Stimulated activated CD4-positive, alpha-beta T cell treated with anti-CD3 and anti-CD28 coated beads, Interleukin-4, amount 100 ng/mL, for 48 hours (primary cell): Measurements from ENCODE around the gene PRDX3.
"Not testable (repeated sequence)": the region's sequence is repeated elsewhere in the genome, so short reads cannot be mapped to it uniquely, and the experiment has no call there.

Source experiments
- DNase-seq, 2 donors: peaks; one replicate each; pipeline ENCODE4 v3.0.0-alpha.2; 2020; ENCODE audit warnings: low read depth in 2 of 2

Gene PRDX3

DNA sequence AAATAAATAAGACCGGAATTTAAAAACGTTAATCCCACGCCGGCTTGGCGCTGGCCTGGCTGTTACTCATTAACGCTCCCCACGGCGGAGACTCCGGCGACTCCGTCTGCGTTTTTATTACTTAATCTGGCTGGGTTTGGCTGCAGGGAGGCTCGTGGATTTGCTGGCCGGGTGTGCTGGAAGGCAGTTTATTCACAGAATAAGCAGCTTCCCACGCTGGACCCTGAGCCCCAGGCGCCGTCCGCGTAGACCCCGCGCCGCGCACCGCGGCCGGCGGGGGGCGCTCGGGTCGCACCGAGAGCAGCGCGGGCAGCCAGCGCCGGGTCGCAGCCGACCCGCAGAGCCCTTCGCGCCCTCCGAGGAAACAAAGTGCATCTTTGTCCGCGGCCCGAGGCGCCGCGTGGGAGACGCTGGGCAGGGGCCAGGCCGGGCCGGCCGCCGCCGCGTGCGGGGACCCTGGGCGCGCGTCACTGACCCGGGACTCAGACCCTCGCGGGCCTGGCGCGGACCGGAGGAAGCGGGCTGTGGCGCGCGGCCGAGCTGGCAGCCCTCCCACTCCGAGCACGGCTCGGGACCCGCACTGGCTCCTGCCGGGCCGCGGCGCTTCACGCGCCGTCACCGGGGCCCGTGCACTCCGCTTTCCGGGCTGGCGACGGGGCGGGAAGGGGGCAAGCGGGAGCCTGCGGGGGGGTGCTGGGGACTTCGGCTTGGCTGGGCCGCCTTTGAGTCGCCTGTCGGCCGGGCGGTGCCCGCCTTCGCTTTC lies 28.2 kb upstream of the PRDX3 start:
- peak; percentile 51 to 60 for DNase-seq

DNA sequence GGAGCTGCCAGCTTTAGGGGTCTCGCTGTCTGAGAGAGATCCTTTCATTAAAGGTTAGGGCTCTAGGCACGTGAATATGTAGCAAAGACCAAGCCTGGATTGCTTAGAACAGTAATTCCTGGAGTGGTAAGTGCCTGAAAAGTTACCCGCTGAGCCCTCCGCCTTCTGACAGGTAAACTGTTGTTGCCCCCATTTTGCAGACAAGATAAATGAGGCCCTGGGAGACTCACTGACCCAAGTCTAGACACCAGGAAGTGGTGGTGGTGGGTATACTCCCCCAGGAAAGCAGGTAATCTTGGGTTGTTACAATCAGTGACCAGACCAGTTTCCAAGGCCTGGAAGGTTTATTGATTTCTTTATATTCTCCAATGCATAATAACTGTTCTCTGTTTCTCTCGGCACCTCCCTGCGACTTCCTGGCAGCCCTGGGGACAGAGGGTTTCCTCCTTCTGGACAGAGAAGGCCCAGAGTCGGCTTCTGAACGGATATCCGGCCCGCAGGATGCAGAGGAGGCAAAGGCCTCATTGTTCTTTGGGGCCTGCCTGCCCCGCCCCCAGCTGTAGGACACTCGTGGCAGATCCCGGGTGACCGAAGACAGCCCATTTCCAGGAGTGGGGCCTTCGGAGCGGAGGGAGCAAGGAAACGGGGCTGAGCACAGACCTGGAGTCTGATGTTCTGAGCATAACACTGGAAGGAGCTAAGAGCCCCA lies 27.4 kb upstream of the PRDX3 start:
- peak in 1 of 2 donors; percentile 20 for DNase-seq

DNA sequence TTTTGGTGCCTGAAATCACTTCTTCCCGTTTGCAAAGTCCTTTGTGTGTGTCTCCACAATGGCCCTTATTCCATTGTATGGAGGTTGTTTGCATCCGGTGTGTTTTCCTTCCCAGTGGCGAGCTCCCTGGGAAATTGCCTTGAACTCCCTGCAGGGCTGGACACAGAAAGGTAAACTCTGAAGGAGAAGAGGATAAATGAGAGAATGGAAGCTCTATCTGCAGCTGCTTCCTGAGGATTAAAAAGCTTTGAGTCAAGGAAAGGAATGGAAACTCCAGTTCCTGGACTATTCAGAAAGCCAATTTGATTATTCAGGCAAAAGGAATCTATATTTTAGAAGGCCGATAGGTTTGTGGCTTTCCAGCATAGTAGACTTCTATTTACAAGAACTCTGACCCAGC lies 24.4 kb upstream of the PRDX3 start:
- no peak for DNase-seq

DNA sequence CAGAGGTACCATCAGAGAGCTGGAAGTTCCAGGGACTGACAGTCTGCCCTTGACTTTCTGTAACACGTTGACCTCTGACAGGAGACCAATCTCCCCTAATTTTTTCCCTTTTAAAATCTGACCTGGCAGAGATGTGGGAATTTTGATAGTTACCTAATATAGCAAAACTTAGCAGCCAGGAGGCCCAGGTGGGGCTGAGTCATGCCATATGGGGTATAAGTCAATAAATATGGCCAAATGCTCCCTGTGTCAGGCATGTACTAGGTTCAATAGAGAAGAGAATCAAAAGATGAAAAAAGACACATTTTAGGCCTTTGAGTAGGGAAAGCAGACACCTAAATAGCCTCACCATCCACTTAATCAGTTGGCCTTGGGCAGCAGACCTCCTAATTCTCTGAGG lies 22.6 kb upstream of the PRDX3 start:
- DNase-seq, result no peak

DNA sequence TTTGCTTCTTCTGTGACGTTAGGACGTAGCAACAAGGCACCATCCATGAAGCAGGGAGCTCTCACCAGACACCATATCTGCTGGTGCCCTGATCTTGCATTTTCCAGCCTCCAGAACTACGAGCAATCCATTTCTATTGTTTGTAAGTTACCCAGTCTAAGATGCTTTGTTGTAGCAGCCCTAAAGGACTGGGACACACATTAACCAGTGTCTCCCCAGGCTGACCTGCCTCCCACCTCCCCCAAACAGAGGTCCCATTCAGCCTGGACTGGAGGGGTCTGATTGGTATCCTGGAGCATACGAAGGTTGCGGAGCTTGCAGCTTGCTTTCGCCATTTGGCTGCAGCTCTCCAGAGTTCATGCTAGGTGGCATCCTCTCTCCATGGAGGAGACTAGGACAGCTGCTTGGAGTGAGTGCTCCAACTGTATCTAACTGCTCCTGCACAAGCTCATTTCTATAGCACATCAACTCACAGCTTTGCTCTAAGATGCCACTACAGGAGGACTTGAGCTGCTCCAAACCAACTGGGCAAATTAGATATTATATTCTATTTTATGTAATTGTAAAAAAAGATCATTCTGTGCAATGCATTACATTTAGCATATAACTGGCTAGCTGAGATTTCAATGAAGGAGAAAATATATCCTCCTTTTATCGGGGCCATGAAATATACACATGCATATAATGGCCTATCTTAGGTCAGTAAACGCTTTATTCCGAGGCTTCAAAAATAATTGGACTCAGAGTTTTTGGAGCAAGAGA lies 20.8 kb upstream of the PRDX3 start:
- no peak for DNase-seq

DNA sequence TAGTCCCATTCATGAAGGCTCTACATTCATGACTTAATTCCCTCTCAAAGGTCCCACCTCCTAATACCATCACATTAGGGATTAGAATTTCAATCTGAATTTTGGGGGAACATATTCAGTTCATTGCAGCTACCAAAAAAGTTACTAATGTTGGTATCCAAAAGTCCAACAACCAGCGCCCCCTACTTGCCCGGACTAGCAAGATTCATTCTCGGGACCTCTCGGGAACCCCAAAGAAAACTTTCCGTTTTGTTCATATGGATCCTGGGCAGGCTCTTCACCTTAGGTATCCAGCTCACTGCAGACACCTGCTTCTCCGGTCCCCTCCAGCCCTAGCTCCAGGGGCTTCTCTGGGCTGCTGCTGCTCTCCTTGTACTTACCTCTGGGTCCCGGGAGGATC lies 19.8 kb upstream of the PRDX3 start:
- no peak for DNase-seq

DNA sequence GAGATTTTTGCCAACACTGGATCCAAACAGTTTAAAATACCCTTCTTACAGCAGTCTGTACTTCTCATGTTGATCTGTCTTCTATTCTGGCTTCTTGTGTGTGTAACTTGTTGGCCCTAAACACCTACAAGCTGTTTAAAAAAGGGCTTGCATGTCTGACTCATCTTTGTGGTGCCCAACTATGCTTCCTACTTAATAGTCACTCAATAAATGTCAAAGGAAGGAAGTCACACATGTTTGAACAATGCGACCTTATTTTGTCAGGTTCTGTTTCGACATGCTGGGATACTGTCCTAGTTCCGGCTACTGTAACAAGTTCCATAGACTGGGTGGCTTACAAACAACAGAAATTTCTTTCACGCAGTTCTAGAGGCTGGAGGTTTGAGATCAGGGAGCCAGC lies 19.3 kb upstream of the PRDX3 start:
- DNase-seq, result no peak

DNA sequence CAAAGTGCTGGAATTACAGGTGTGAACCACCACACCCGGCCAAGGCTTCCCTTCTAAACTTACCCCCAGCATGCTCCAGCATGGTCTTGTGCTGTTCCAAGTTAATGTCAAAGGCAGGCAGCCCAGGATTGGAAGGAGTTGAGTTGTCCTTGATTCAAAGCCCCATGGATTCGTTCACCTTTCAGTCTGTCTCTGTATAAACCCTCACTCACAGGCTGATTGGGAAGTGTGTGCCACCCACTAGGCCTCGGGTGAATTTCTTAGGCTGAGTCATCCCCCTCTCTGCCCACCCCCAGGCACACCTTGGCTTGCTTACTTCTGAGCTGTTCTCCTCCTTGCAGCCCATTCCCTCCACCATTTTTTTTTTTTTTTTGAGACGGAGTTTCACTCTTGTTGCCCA lies 13.3 kb upstream of the PRDX3 start:
- DNase-seq, result no peak

DNA sequence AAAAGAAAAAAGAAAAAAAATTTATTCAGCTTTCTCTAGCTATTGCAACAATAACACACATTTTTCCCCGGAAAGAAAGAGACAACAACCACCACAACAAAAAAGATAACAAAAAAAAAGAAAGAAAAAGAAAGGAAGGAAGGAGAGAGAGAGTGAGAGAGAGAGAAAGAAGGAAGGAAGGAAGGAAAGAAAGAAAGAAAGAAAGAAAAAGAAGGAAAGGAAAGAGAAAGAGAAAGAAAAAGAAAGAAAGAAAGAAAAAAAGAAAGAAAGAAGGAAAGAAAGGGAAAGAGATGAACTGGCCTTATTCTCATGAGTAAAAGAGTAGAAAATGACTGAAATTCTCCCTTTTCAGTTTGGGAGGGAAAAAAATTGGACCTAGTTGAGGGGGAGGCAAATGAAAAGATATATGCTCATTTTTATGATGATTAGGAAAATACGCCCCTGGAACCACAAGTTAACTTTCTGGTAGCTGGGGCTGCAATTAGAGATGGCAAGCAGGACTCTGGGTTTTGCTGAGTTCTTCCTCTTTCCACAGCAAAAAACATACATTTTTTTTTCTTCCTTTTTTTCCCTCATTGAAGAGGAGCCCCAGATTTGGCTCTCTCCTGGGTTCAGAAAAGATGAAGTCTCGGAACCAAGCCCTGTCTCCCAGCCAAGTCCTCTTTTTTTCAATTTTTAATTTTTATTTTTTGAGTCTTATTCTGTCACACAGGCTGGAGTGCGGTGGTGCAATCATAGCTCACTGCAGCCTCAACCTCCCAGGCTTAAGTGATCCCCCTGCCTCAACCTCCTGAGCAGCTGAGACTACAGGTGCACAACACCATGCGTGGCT lies 12.6 kb upstream of the PRDX3 start:
- no peak for DNase-seq

DNA sequence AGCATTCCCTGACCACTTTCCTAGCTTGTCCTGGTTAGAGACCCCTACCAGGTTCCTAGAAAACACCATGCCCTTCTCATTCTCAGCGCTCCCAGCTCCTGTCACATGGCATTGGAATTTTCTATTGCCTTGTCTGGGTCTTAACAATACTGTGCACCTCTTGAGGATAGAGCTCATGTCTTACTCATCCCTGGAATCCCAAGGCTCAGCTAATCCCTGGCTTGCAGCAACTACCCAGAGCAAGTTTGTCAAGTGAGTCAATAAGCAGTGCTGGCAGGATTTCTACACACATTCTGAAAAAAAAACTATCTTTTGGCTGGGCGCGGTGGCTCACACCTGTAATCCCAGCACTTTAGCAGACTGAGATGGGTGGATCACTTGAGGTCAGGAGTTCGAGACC lies 11.7 kb upstream of the PRDX3 start:
- no peak for DNase-seq

DNA sequence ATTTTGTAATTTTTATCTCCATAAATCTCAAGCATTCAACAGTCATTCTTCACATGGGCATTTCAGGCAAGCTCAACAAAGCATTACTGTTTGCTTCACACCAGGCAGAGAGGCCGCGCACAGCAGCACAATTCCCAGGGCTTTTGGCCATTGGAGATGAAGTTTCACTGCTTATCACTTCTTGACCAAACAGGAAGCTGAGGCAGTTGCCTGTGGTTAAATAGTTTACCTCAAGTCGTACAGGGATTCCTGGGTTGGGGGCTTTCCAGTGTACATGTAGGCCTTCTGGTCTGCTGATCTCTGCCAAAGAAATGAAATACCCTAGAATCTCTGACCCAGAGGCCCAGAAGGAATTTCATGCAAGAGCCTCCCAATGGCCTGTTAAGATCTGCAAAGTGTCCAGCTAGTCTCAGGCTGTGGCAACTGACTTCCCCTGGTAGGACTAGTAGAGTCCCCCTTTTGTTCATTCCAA lies 11.2 kb upstream of the PRDX3 start:
- DNase-seq, result no peak

DNA sequence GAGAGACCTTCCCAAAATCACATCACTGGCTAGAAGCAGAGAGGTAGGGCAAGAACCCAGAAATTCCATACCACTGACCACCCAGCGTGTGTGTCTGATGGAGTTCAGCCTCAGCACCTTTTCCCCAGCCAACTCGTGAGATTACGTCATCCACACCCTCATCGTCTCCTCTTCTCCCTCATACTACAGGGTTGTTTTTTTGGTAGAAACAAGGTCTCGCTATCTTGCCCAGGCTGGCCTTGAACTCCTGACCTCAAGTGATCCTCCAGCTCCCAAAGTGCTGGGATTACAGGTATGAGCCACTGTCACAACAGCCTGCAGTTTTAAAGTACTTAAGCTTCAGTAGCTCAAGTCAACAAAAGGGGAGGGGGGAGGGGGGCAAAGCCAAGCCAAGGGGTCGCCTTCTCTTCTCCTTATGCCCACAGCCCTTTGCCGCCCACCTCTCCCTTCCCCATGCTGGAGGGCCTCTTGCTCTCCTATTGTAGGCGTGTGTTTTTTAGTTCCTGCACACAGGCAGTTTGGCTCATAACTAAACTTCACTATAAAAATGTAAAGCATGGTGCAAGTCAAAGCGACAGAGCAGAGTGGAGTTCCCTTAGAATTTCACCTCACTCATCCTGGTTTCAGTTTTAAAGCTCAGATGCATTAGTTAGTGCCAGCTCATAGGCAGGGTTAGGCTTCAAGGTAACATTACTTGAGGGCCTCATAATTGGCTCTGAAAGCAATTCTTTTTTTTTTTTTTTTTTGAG lies 5.2 kb upstream of the PRDX3 start:
- DNase-seq, result no peak

DNA sequence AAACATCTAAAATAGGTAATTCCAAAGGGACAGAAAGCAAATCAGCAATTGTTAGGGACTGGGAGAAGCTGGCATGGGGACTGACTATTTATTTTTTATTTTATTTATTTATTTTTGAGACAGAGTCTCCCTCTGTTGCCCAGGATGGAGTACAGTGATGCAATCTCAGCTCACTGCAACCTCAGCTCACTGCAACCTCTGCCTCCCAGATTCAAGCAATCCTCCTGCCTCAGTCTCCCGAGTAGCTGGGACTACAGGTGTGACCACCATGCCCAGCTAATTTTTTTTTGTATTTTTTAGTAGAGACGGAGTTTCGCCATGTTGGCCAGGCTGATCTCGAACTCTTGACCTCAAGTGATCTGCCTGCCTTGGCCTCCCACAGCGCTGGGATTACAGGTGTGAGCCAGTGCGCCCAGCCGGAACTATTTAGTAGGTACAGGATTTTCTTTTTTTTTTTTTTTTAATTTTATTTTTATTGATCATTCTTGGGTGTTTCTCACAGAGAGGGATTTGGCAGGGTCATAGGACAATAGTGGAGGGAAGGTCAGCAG lies 2.3 kb upstream of the PRDX3 start:
- not testable (repeated sequence) for DNase-seq

DNA sequence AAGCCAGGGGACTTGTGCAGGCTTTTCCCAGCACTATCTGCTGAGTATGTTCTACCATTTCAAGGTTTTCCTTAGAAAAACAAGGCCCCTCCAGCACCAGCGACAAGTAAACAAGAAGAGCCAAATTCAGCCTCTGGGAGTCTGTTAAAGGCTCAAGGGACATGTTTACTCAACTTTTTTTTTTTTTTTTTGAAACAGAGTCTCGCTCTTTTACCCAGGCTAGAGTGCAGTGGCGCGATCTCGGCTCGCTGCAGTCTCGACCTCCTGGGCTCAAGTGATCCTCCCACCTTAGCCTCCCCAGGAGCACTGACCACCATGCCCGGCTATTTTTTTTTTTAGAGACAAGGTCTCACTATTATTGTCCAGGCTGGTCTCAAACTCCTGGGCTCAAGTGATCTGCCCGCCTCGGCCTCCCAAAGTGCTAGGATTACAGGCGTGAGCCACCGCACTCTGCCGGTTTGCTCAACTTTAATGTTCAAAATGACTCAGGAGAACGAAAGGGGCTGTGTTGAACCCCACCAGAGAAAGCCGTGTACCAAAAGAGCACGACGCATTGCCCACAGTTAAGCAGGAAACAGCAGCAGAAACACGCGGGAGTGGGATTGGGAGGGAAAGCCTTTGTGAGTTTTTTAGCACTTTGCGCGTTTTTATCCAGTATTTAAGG lies 772 bp downstream of the PRDX3 start:
- peak; percentile 28 to 33 for DNase-seq

DNA sequence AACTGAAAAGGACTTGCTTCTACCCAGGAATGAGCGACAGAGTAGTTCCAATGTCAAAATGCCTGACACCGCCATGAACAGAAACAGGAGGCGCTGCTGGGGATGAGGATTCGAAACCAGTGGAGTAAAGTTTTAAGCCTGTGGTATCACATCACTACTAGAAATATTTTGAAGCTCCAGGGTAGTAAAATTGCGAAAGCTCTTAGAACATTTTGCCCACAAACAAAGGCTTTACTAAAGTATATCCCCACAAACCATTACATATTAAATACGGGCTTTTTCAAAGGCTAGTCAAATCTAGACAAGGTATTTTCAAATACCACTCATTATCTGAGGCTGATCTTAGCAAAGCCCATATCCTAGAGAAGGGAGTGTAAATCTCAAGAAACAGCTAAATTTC lies 2.4 kb downstream of the PRDX3 start:
- no peak for DNase-seq

DNA sequence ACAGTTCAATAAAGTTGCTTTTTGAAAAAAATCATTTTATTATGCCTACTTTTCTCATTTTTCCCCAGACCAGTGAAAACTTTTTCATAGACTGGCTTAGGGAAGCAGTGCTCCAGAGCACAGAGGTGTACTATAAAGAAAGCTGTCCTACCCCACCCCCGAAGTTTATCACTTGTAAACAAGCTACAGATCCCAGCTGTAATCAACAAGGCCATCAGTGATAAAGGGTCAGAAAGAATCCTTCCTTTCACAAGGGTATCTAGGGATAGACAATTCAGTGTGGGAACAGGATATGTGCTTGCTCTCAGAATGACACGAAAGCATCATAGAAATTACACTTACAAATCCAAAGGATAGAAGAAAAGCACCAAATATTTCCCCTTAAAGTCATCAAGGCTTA lies 4.5 kb downstream of the PRDX3 start:
- DNase-seq, result no peak

DNA sequence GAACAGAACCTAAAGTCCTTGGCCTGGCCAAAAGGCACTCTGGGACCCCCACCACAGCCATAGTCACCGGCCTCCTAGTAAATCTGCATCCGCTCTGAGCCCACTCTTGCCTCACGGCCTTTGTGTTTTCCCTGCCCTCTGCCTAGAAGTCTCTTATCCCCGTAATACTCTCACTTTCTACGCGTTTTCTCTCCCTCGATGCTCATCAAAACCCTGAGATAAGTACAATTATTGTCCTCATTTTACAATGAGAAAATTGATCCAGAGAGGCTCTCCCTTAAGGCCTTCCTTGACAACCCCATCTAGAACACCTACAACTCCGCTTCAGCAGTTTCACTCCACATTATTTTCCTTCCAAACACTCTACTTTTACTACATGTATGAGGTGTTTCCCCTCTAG lies 11.6 kb downstream of the PRDX3 start:
- no peak for DNase-seq

DNA sequence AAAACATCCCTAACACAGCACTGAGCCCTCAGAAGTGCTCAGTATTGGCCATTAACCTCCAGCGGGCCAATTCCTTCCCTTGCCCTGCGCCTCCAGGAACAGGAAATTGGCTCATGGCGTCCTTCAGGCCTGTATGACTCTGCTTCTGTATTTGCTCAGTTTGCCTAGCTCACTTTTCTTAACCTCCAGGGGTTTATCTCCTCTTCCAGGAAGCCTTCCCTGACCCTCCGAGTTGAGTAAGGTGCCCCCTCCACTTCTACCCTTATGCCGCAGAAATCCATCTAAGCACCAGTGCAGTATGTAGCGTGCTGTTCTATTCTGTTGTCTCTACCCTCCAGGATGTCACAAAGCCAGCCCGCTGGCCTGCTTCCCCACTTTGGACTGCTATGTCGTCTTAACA lies 12.0 kb downstream of the PRDX3 start:
- DNase-seq, result no peak

DNA sequence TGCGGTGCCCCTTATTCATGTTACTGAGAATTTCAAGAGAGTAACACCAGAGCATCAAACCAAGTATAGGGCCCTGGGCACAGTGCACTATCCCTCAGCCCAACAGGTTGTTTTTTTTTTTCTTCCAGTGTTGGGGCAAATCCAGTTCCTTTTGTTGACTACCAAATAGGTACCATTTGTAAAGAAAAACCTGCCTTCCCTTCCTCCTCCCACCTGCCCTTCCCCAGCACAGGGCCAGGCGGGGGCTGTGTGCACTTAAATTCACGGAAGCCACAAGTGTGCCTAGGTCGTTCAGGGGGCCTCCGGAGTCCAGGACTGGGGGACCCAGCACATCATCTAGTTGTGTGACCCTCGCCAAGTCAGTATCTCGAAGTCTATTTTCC lies 12.5 kb downstream of the PRDX3 start:
- no peak for DNase-seq
